HepG2 (cell line): Measurements from ENCODE around the gene ARID1A. TPM values are rescaled to one million over a fixed set of nuclear protein-coding genes. Genes with fewer than 3 reads are reported as not detected.
A peak's percentile ranks its signal among the peaks of the same experiment; 100 is the strongest.

Source experiments
- ELF3 ChIP-seq: IDR thresholded peaks from 2 replicates; pipeline ENCODE4 v1.6.1; 2016; ENCODE audit warnings: missing genetic modification reagents, missing compliant biosample characterization
- FOXA3 ChIP-seq: IDR thresholded peaks from 2 replicates; pipeline ENCODE4 v1.6.1; 2016; ENCODE audit warnings: missing genetic modification reagents, missing compliant biosample characterization
- HDAC6 ChIP-seq: fragments of 200-600 bp; sonication (generic); IDR thresholded peaks from 2 replicates; pipeline ENCODE4 v1.7.0; 2017; ENCODE audit warnings: mild to moderate bottlenecking, antibody characterized with exemption, low read length, low read depth
- MAFF ChIP-seq: IDR thresholded peaks from 2 replicates; pipeline ENCODE4 v1.6.1; 2011; ENCODE audit warnings: low read depth, low read length, improper control_type of control experiment
- MEIS2 ChIP-seq: sonication (generic); formaldehyde crosslinking; IDR thresholded peaks from 2 replicates; pipeline ENCODE4 v1.9.0; 2021; ENCODE audit warnings: mild to moderate bottlenecking, missing genetic modification reagents
- MTA3 ChIP-seq: sonication (generic); formaldehyde crosslinking; IDR thresholded peaks from 2 replicates; pipeline ENCODE4 v1.4.0; 2020; ENCODE audit warnings: missing genetic modification reagents
- PPARG ChIP-seq: conservative IDR thresholded peaks from 2 replicates; pipeline ENCODE4 v1.6.1; 2016; ENCODE audit warnings: missing biosample characterization, missing genetic modification reagents
- SAP130 ChIP-seq: IDR thresholded peaks from 2 replicates; pipeline ENCODE4 v1.6.1; 2016; ENCODE audit warnings: low read depth
- SMC3 ChIP-seq: IDR thresholded peaks from 2 replicates; pipeline ENCODE4 v1.6.1; 2011; ENCODE audit warnings: low read length, improper control_type of control experiment
- ZNF510 ChIP-seq: sonication (generic); formaldehyde crosslinking; IDR thresholded peaks from 2 replicates; pipeline ENCODE4 v1.4.0; 2020; ENCODE audit warnings: low read depth, mild to moderate bottlenecking, missing genetic modification reagents
- ZNF567 ChIP-seq: sonication (generic); formaldehyde crosslinking; IDR thresholded peaks from 2 replicates; pipeline ENCODE4 v1.8.1; 2023; ENCODE audit warnings: mild to moderate bottlenecking, missing genetic modification reagents, borderline replicate concordance
- ZNF605 ChIP-seq: sonication (generic); formaldehyde crosslinking; IDR thresholded peaks from 2 replicates; pipeline ENCODE4 v1.8.0; 2022; ENCODE audit warnings: mild to moderate bottlenecking, missing genetic modification reagents
- ZNF724P ChIP-seq: sonication (generic); formaldehyde crosslinking; IDR thresholded peaks from 2 replicates; pipeline ENCODE4 v1.8.0; 2022; ENCODE audit warnings: missing genetic modification reagents, borderline replicate concordance
- ZNF792 ChIP-seq: IDR thresholded peaks from 2 replicates; pipeline ENCODE4 v1.6.1; 2016
- polyA plus RNA-seq, 8 experiments: library from polyadenylated mRNA; depleted of rRNA in 3 of 8; stranded (reverse) in 7 of 8; unstranded in 1 of 8; fragments of >200 nt; fragmentation: Illumina TruSeq in 4 of 8; extraction: Trizol in 4 of 8; gene quantifications; 2 replicates each; pipeline versions ENCODE4 v1.2.1 to v1.2.3, GENCODE V29; 2011 to 2016; ENCODE audit warnings: low read depth in 4 of 8, missing spikeins in 1 of 8, mixed read lengths in 1 of 8; ENCODE audit not compliant: insufficient read depth in 1 of 8
- total RNA-seq, 5 experiments: library from RNA; depleted of rRNA; stranded (reverse); fragments of >200 nt; fragmentation: Illumina TruSeq; extraction: Trizol; gene quantifications; 2 replicates each; pipeline ENCODE4 v1.2.3, GENCODE V29; 2016; ENCODE audit warnings: low read depth in 1 of 5
- TF ChIP-seq, protein P1 (sequence below): sonication (generic); formaldehyde crosslinking; IDR thresholded peaks from 2 replicates; pipeline ENCODE4 v1.4.0; 2020; ENCODE audit warnings: mild to moderate bottlenecking, missing genetic modification reagents, borderline replicate concordance
- TF ChIP-seq, protein P2 (sequence below): fragments of 450-650 bp; IDR thresholded peaks from 2 replicates; pipeline ENCODE4 v1.6.1; 2016
- TF ChIP-seq, protein P3 (sequence below): sonication (generic); formaldehyde crosslinking; IDR thresholded peaks from 2 replicates; pipeline ENCODE4 v1.5.0; 2020; ENCODE audit warnings: missing genetic modification reagents, mild to moderate bottlenecking, borderline replicate concordance
- TF ChIP-seq, protein P4 (sequence below): sonication (generic); formaldehyde crosslinking; IDR thresholded peaks from 2 replicates; pipeline ENCODE4 v1.4.0; 2020; ENCODE audit warnings: missing genetic modification reagents
- TF ChIP-seq, protein P5 (sequence below): sonication (generic); formaldehyde crosslinking; IDR thresholded peaks from 2 replicates; pipeline ENCODE4 v1.4.0; 2020; ENCODE audit warnings: mild to moderate bottlenecking, missing genetic modification reagents

The ARID1A gene
- total and polyA plus RNA-seq, 2 of the 13 experiments (the other 11 are each of a cell fraction or from before 2014, with no cell fraction given) = 11.9 to 15.9 TPM

DNA sequence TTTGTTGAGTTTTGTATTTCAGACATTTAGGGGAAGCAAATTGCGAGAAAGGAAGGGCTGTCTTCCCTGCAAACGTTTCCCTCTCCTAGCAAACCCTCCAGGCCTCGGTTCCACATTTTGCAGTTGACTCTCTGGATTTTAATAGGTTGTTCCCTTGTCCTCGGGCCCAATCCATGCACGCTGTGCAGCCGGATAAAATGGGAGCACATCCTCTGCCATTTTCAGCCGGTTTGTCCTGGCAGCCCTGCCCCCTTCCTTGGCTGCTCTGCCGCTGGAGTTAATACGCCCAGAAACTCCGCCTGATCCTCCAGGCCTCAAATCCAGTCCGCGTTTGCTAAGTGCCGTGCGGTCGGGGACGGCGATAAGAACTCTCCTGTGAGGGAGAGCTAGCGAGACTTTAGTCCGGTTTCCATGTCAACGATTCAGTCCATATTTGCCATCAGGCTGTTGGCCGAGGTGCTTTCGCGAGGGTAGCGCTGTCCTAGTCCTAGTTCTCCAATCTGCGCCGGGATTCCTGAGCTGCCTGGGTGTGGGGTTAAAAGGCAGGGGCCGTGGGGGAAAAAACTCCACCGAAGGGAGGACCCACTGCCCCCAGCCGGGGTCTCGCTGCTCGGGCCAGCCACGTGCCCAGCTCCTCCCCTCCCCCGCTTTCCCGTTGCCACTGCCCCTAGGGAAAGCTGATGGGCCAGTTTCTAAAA is 2.9 kb upstream of the ARID1A start (continued):
- TF ChIP-seq, protein P1, sequence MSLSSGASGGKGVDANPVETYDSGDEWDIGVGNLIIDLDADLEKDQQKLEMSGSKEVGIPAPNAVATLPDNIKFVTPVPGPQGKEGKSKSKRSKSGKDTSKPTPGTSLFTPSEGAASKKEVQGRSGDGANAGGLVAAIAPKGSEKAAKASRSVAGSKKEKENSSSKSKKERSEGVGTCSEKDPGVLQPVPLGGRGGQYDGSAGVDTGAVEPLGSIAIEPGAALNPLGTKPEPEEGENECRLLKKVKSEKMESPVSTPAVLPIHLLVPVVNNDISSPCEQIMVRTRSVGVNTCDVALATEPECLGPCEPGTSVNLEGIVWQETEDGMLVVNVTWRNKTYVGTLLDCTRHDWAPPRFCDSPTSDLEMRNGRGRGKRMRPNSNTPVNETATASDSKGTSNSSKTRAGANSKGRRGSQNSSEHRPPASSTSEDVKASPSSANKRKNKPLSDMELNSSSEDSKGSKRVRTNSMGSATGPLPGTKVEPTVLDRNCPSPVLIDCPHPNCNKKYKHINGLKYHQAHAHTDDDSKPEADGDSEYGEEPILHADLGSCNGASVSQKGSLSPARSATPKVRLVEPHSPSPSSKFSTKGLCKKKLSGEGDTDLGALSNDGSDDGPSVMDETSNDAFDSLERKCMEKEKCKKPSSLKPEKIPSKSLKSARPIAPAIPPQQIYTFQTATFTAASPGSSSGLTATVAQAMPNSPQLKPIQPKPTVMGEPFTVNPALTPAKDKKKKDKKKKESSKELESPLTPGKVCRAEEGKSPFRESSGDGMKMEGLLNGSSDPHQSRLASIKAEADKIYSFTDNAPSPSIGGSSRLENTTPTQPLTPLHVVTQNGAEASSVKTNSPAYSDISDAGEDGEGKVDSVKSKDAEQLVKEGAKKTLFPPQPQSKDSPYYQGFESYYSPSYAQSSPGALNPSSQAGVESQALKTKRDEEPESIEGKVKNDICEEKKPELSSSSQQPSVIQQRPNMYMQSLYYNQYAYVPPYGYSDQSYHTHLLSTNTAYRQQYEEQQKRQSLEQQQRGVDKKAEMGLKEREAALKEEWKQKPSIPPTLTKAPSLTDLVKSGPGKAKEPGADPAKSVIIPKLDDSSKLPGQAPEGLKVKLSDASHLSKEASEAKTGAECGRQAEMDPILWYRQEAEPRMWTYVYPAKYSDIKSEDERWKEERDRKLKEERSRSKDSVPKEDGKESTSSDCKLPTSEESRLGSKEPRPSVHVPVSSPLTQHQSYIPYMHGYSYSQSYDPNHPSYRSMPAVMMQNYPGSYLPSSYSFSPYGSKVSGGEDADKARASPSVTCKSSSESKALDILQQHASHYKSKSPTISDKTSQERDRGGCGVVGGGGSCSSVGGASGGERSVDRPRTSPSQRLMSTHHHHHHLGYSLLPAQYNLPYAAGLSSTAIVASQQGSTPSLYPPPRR (CRISPR knock-in tag) = no peak
- peak; percentile 74 for TF ChIP-seq FOXA3 (CRISPR knock-in tag)
- no peak for TF ChIP-seq MTA3 (CRISPR knock-in tag)
- TF ChIP-seq, protein P2, sequence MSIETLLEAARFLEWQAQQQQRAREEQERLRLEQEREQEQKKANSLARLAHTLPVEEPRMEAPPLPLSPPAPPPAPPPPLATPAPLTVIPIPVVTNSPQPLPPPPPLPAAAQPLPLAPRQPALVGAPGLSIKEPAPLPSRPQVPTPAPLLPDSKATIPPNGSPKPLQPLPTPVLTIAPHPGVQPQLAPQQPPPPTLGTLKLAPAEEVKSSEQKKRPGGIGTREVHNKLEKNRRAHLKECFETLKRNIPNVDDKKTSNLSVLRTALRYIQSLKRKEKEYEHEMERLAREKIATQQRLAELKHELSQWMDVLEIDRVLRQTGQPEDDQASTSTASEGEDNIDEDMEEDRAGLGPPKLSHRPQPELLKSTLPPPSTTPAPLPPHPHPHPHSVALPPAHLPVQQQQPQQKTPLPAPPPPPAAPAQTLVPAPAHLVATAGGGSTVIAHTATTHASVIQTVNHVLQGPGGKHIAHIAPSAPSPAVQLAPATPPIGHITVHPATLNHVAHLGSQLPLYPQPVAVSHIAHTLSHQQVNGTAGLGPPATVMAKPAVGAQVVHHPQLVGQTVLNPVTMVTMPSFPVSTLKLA = no peak
- TF ChIP-seq ZNF510 (CRISPR knock-in tag) = no peak
- TF ChIP-seq ELF3 (CRISPR knock-in tag) = peak; percentile 68
- no peak; the same call in 1 of the 2 replicates for TF ChIP-seq PPARG (CRISPR knock-in tag)
- TF ChIP-seq ZNF724P (CRISPR knock-in tag) = peak; percentile 81; the same call in 1 of the 2 replicates
- TF ChIP-seq SAP130 (CRISPR knock-in tag) = peak; percentile 91
- TF ChIP-seq ZNF605 (CRISPR knock-in tag) = peak; percentile 86; the same call in 1 of the 2 replicates
- TF ChIP-seq, protein P3, sequence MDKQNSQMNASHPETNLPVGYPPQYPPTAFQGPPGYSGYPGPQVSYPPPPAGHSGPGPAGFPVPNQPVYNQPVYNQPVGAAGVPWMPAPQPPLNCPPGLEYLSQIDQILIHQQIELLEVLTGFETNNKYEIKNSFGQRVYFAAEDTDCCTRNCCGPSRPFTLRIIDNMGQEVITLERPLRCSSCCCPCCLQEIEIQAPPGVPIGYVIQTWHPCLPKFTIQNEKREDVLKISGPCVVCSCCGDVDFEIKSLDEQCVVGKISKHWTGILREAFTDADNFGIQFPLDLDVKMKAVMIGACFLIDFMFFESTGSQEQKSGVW (CRISPR knock-in tag) = no peak
- TF ChIP-seq ZNF567 (CRISPR knock-in tag) = no peak
- peak; percentile 51; the same call in 1 of the 2 replicates for TF ChIP-seq MEIS2 (CRISPR knock-in tag)
- TF ChIP-seq ZNF792 = peak; percentile 54; the same call in 1 of the 2 replicates
- TF ChIP-seq, protein P4, sequence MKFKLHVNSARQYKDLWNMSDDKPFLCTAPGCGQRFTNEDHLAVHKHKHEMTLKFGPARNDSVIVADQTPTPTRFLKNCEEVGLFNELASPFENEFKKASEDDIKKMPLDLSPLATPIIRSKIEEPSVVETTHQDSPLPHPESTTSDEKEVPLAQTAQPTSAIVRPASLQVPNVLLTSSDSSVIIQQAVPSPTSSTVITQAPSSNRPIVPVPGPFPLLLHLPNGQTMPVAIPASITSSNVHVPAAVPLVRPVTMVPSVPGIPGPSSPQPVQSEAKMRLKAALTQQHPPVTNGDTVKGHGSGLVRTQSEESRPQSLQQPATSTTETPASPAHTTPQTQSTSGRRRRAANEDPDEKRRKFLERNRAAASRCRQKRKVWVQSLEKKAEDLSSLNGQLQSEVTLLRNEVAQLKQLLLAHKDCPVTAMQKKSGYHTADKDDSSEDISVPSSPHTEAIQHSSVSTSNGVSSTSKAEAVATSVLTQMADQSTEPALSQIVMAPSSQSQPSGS (CRISPR knock-in tag) = no peak
- TF ChIP-seq MAFF = 0 out of 2 replicates have a peak, but pooled peaks have one; percentile 1
- TF ChIP-seq, protein P5, sequence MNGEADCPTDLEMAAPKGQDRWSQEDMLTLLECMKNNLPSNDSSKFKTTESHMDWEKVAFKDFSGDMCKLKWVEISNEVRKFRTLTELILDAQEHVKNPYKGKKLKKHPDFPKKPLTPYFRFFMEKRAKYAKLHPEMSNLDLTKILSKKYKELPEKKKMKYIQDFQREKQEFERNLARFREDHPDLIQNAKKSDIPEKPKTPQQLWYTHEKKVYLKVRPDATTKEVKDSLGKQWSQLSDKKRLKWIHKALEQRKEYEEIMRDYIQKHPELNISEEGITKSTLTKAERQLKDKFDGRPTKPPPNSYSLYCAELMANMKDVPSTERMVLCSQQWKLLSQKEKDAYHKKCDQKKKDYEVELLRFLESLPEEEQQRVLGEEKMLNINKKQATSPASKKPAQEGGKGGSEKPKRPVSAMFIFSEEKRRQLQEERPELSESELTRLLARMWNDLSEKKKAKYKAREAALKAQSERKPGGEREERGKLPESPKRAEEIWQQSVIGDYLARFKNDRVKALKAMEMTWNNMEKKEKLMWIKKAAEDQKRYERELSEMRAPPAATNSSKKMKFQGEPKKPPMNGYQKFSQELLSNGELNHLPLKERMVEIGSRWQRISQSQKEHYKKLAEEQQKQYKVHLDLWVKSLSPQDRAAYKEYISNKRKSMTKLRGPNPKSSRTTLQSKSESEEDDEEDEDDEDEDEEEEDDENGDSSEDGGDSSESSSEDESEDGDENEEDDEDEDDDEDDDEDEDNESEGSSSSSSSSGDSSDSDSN (CRISPR knock-in tag) = peak; percentile 86
- TF ChIP-seq SMC3 = 0 out of 2 replicates have a peak, but pooled peaks have one; percentile 16
- TF ChIP-seq HDAC6 = no peak
